Neural progenitor cell (in vitro differentiated cells): Measurements from ENCODE around the gene SMARCAD1.

Source experiments
- EZH2 ChIP-seq: fragments of 200-600 bp; sonication (generic); IDR thresholded peaks from 2 replicates; pipeline ENCODE4 v1.6.1; 2017; ENCODE audit warnings: antibody characterized with exemption, mild to moderate bottlenecking, moderate library complexity
- EZH2phosphoT487 ChIP-seq: fragments of 200-600 bp; sonication (generic); IDR thresholded peaks from 2 replicates; pipeline ENCODE4 v1.6.1; 2017; ENCODE audit warnings: antibody characterized with exemption
- TF ChIP-seq, protein P1 (sequence below): fragments of 200-600 bp; sonication (generic); IDR thresholded peaks from 2 replicates; pipeline ENCODE4 v1.5.1; 2017; ENCODE audit warnings: antibody characterized with exemption, mild to moderate bottlenecking

DNA sequence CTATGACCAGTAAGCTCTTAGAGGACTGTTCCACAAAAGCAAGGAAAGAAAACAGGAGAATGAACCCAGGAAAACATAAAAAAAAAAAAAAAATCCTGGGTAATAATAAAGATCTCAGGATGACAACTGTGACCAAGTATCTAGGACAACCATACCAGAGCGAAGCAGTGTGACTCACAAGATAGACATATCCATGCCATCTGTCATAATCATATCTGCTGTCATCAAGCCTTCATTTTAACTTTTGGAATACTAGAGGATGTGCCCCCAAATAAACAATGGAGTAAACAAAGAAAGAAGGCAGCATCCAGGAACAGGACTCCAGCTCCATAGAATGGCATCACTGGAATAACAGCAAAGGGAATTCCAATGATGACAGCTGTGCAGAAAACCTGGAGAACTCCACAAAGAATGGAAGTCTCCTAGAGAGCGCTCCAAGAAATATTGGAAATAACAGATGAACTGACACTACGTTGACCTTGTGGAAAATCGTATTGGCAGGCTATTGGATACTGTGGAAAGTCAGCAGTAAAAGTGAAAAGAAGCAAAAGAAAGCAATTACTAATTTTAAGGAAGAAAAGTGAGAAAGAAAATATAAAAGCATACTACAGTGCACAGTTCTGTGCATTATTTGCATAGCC lies 99.7 kb downstream of the SMARCAD1 start:
- TF ChIP-seq, protein P1, sequence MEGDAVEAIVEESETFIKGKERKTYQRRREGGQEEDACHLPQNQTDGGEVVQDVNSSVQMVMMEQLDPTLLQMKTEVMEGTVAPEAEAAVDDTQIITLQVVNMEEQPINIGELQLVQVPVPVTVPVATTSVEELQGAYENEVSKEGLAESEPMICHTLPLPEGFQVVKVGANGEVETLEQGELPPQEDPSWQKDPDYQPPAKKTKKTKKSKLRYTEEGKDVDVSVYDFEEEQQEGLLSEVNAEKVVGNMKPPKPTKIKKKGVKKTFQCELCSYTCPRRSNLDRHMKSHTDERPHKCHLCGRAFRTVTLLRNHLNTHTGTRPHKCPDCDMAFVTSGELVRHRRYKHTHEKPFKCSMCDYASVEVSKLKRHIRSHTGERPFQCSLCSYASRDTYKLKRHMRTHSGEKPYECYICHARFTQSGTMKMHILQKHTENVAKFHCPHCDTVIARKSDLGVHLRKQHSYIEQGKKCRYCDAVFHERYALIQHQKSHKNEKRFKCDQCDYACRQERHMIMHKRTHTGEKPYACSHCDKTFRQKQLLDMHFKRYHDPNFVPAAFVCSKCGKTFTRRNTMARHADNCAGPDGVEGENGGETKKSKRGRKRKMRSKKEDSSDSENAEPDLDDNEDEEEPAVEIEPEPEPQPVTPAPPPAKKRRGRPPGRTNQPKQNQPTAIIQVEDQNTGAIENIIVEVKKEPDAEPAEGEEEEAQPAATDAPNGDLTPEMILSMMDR, result no peak
- no peak for TF ChIP-seq EZH2
- TF ChIP-seq EZH2phosphoT487, result no peak
